T-helper 1 cell (primary cell): ENCODE data around the gene SYNPR.

Experiments
- DNase-seq, 5 donors: peaks; one replicate each; pipeline ENCODE4 v3.0.0-alpha.2; 2012 to 2020

Gene SYNPR

DNA sequence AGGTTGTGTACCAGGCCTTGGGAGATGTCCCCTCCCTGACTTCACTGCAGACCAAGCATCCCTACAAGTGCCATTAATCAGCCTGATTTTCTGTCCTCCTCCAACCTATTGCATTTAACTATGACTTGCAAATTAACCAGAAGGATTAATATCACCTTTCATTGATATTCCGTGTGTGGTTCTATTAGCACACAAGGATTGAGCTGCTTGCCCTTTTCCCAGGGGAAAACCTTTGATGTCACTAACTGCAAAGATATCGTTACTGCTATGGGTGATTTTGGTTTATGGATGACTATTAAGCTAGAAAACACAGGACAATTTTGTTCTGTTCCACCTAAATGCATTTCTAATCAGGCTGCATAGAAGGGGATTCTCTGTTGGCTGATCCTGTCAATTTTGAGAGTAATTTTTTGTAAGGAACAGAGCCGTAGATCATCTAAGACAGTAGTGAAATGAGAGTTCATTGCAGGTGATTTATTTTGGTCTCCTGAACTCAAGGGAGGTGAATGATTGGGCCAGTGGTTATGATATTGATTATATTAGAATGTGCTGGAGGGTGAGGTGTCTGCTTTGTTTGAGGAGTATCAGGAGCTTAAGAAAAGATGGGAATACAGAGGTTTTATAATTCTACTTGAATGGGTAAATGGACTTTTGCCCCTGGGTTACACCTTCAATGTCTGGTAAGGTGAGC is 196.9 kb downstream of the SYNPR start:
- no peak for DNase-seq

DNA sequence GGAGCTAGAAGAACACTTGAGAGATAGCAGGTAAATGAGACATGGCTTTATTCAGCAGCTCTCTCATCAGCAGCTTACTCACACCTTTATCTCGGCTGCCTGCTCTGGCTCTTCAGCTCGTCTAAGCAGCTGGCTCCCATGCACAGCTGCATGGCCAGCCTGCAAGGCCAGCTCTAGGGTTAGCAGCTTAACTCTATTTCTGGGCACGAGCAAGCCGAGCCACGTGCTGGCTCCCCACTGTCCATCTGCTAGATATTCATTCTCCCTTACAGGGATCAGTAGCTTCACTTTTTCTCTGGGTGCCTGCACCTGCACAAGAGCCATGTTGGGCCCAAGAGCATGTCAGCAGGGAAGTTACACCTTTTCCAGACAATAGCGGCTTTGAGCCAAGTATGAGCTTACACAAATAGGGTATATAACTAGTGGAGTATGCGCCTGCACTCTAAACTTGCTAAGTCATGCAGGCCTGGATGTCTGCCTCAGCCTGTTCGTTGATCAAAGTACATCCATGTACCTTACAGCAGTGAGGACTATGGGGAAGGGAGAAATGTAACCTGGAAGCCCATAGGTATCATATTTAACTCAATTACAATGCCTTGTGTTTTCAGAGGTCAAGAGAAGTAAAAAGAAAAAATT is 199.5 kb downstream of the SYNPR start:
- no peak for DNase-seq

GRCh38 chr3:63478990-63479660 is 201.0 kb downstream of the SYNPR start:
- DNase-seq: no peak

GRCh38 chr3:63479661-63480035 is 201.5 kb downstream of the SYNPR start:
- no peak for DNase-seq

- no peak for DNase-seq
These were observed 203.5 kb downstream of the SYNPR start for GRCh38 chr3:63481627-63482026.

GRCh38 chr3:63482341-63482740 is 204.2 kb downstream of the SYNPR start:
- no peak for DNase-seq

DNA sequence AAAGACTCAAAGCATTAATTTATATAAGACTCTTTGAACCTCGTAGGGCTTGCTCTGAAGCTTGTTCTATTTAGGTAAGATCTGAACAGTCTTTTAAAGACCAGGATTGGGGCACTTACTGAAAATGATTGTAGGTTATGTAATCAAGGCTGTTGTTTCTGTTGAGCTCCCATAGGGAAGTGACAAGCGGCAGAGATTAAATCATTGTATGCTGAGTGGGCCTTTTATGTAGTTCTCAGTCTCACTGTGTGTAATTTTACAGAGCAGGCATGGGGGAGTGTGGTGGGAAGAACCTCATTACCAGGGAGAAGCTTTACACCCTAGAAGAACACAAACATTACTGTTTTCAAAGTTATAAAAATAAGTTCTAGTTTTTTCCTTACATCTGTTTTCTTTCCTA is 214.4 kb downstream of the SYNPR start:
- no peak for DNase-seq

DNA sequence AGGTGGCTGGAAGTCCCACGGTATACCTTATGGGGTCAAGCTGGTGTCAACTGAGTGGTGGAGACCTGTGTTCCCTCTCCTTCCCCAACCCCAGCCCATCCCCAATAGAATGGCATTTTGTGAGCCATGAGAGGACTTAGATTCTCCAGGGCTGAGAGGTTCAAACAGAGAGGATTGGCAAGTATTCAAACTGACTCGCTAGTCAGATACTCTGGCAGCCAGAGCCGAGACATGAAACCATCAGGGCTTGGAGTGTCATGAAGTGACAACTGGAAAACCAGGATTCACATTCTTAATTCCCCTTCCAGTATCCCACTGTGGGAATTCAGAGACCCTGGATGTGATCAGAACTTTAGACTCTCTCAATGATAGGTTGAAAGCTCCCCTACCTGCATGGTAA is 215.0 kb downstream of the SYNPR start:
- no peak for DNase-seq

DNA sequence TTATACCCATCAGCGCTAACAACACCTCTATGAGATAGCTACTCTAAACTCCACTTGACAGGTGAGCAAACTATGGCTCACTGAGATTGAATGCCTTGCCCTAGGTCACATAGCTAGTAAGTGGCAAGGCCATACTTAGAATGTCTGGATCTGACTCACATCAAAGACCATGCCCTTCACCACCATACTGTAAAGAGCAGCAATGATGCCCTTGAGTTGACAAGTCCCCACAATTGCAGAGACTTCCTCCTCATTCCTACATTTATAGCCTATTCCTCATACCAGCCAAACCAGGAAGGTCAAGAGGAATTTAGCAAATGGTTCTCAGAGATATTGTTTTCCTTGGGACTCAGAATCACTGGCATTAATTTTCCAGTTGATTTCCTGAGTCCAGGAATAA is 216.5 kb downstream of the SYNPR start:
- no peak for DNase-seq

GRCh38 chr3:63497641-63498040 is 219.5 kb downstream of the SYNPR start:
- no peak for DNase-seq

- DNase-seq: no peak
These were observed 222.1 kb downstream of the SYNPR start for GRCh38 chr3:63500196-63500595.

DNA sequence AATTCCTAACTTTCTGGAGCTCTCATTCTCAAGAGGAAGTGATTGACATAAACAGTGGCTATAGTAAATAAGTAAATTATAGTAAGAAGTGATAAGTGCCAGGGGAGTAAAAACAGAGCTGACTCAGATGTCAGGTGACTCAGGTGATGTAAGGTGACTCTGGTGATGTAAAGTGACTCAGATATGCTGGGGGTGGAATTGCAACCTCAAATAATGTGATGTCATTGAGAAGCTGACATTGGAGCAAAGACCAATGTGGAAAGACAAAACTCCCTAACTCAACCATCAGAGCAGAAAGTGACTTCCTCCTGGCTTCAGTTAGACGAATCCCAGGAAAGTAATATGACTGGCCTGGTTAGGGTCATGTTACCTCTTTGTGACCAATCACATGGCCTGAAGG is 230.2 kb downstream of the SYNPR start:
- no peak for DNase-seq

- DNase-seq: no peak
These were observed 230.7 kb downstream of the SYNPR start for GRCh38 chr3:63508771-63509170.

- no peak for DNase-seq
These were observed 235.7 kb downstream of the SYNPR start for GRCh38 chr3:63513791-63514190.

GRCh38 chr3:63514678-63515077 is 236.6 kb downstream of the SYNPR start:
- no peak for DNase-seq

- no peak for DNase-seq
These were observed 241.3 kb downstream of the SYNPR start for GRCh38 chr3:63519426-63519825.

- DNase-seq: no peak
These were observed 243.5 kb downstream of the SYNPR start for GRCh38 chr3:63521657-63522056.

DNA sequence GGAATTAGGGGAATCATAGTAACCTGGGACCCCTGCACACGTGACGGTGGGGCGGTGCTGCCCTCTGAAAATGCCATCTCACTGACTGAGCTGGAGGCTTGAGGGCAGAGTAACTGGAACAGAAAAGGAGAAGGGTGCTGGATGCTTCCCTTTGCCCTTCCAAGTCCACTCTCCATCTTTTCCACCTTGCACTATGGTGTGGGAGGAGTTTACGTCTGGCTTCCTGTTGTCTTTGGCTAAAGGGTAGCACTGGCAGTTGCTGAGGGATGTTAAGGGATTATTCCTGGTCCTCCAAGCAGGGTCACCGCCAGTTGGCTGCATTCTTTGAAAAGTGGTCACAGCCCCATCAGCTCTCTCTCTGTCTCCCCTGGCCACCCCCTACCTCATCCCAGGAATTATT is 245.0 kb downstream of the SYNPR start:
- no peak for DNase-seq

DNA sequence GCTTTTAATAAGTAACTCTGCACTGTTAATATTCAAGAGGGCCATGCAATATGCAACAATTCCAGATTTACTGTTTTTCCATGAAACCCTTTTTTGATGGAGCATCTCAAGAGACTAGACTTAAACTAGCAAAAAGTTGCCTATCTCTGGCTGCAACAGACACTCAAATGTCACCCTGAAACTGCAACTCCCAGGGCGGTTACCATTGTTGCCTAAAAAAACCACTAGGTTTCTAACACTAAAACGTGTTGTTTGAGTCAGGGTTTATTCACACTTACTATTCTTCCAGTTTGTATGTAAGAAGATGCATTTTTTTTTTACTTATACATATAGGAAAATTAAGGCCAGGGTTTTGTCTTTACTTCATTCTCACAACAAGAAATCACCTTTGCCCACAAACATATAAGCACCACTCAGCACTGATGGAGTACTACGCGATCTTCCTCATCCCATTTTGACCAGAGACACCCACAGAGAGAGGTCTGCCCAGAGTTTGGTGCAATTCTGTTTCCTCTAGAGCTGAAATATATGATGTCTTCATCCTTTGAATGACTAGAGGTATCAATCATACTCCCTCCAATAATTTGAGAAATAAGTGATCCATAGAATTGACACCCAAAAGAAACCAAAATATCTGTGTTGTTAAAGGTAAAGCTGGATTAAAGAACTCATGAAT is 250.4 kb downstream of the SYNPR start:
- no peak for DNase-seq

DNA sequence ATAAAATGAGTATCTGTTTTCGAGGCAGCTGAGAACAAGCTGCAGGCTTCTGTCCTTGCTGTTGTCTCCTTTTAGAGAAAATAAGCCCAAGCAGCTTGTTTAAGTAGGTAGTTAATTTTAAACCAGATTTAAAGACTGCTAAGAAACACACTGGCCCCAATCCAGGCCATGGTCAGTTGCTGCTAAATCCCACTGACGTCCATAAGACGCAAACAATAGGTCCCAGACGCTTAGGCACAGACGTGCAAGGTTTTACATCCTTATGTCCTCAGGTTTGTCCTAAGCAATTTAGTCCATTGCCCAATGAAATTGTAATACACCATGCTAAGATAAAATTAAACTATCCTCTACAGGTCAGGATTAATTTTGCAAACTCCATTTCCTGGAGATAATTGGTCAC is 254.4 kb downstream of the SYNPR start:
- no peak for DNase-seq

GRCh38 chr3:63538919-63539318 is 260.8 kb downstream of the SYNPR start:
- no peak for DNase-seq

GRCh38 chr3:63555767-63556166 is 277.7 kb downstream of the SYNPR start:
- DNase-seq: no peak

DNA sequence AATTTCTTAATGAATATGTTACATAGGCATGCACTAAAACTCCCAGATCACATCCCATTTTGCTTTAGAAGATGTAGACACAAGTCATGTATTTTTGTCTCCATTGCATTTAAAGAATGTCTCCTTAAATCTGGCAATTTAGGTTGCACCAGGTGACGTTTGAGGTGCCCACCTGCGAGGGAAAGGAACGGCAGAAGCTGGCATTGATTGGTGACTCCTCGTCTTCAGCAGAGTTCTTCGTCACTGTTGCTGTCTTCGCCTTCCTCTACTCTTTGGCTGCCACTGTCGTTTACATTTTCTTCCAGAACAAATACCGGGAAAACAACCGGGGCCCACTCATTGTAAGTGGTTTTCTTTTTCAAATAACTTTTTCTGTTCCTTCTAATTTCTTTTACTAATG is 278.3 kb downstream of the SYNPR start:
- DNase-seq: no peak

- DNase-seq: no peak
These were observed 279.8 kb downstream of the SYNPR start for GRCh38 chr3:63557912-63558311.
